NCI-H524 (cell line): ENCODE data around the gene EXOC6.
A peak's percentile ranks its signal among the peaks of the same experiment; 100 is the strongest.

Experiments
- DNase-seq, 2 experiments: peaks; one replicate each; lab custom pipeline; 2025; lab: John Stamatoyannopoulos, UW

Gene EXOC6

GRCh38 chr10:93023013-93023650, 174.8 kb downstream of the EXOC6 start:
- DNase-seq: no peak

- DNase-seq: no peak
Measured at GRCh38 chr10:93026072-93026471, 177.8 kb downstream of the EXOC6 start.

- no peak for DNase-seq
Measured at GRCh38 chr10:93027508-93027907, 179.2 kb downstream of the EXOC6 start.

- DNase-seq: no peak
Measured at GRCh38 chr10:93028883-93029282, 180.6 kb downstream of the EXOC6 start.

GRCh38 chr10:93030409-93030808, 182.1 kb downstream of the EXOC6 start:
- no peak for DNase-seq

GRCh38 chr10:93032105-93032808, 183.9 kb downstream of the EXOC6 start:
- no peak for DNase-seq

GRCh38 chr10:93032809-93033137, 184.5 kb downstream of the EXOC6 start:
- no peak for DNase-seq

GRCh38 chr10:93034426-93034825, 186.1 kb downstream of the EXOC6 start:
- no peak for DNase-seq

GRCh38 chr10:93039110-93039509, 190.8 kb downstream of the EXOC6 start:
- DNase-seq: no peak

- peak in 1 of 2 experiments; percentile 0 for DNase-seq
Measured at GRCh38 chr10:93039721-93040120, 191.4 kb downstream of the EXOC6 start.

GRCh38 chr10:93054486-93054885, 206.2 kb downstream of the EXOC6 start:
- no peak for DNase-seq

- DNase-seq: no peak
Measured at GRCh38 chr10:93058139-93058538, 209.8 kb downstream of the EXOC6 start.

- no peak for DNase-seq
Measured at GRCh38 chr10:93059975-93060886, 211.9 kb downstream of the EXOC6 start, which contains the start of gene CYP26C1. TSS of gene CYP26C1 (plus strand) at chr10:93060798. CDS start at chr10:93061264, 466 bp downstream.

- DNase-seq: no peak
Measured at GRCh38 chr10:93060887-93061593, 212.7 kb downstream of the EXOC6 start.

- no peak for DNase-seq
Measured at GRCh38 chr10:93061594-93062513, 213.5 kb downstream of the EXOC6 start.

GRCh38 chr10:93062514-93063143, 214.3 kb downstream of the EXOC6 start:
- no peak for DNase-seq

GRCh38 chr10:93063144-93063976, 215.0 kb downstream of the EXOC6 start:
- DNase-seq: no peak

- DNase-seq: no peak
Measured at GRCh38 chr10:93063977-93064660, 215.8 kb downstream of the EXOC6 start.
